ENCODE results near the gene USP25. TPM values are rescaled to one million over a fixed set of nuclear protein-coding genes. Genes with fewer than 3 reads are reported as not detected.
A peak's percentile ranks its signal among the peaks of the same experiment; 100 is the strongest.

Gene USP25
- total RNA-seq, 1 experiment from 2014 or later = 22.1 TPM

DNA sequence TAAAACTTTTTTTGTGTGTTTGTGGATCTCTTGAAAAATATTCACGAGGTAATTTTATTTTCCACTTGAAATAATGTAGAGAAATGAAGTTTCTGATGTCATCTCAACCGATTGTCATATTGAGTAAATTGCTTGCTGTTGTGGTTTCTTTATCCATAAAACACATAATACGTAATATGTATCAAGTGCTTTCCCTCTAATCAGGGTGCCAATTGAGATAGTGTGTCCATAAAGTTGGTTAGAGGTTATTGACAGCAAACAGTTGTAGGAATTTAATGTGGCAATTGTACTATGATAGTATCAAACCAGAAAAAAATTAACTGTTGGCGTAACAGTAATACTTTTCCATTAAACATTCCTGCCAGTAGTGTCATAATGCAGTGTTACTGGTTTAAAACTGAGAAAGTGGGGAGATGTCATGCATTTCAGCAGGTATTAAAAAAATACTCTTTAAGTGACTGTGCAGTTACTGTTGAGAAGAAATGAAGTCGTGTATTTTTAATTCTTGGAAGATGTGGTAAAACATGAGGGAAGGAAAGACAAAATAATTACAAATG, 38.3 kb downstream of the USP25 start:
- H3K4me1 Mint-ChIP-seq (ENCODE audit: low read depth, unreplicated experiment) = peaks cover 19% of the 10 kb centered on the region

DNA sequence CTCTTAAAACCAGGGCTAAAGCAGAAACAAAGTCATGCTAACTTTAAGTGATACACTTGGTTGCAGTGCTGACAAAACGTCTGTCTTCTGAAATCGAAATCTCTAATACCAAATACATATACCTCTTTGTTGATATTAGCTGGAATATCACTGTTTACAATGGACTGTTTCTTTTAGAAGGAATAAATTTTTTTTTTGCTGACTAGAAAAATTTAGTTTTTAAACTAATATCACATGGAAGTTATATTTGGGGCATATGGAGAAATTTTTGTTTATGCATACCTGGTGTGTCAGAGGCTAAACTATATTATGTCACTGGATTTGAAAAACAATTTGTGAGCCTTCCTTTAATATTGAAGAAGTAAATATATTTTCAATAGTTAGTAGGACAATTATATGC, 39.1 kb downstream of the USP25 start:
- BruUV-seq (replicated peaks) = no TSS peak
- peaks cover 4% of the 10 kb centered on the region for H3K36me3 Mint-ChIP-seq (ENCODE audit: insufficient read depth, unreplicated experiment)
- intact Hi-C loops (cut with micrococcal nuclease; ENCODE audit: unreplicated experiment) = no loop called here
- H3K9me3 Mint-ChIP-seq (ENCODE audit: low read depth, unreplicated experiment) = no peaks in the 10 kb centered on the region
- no peak for DNase-seq
- H3K27ac Mint-ChIP-seq (ENCODE audit: unreplicated experiment) = no peak overlapping the region
- H3K4me1 Mint-ChIP-seq (ENCODE audit: low read depth, unreplicated experiment) = peaks cover 19% of the 10 kb centered on the region
- H3K4me3 Mint-ChIP-seq (ENCODE audit: low read depth, unreplicated experiment) = no peak overlapping the region
- TF ChIP-seq, protein P1, sequence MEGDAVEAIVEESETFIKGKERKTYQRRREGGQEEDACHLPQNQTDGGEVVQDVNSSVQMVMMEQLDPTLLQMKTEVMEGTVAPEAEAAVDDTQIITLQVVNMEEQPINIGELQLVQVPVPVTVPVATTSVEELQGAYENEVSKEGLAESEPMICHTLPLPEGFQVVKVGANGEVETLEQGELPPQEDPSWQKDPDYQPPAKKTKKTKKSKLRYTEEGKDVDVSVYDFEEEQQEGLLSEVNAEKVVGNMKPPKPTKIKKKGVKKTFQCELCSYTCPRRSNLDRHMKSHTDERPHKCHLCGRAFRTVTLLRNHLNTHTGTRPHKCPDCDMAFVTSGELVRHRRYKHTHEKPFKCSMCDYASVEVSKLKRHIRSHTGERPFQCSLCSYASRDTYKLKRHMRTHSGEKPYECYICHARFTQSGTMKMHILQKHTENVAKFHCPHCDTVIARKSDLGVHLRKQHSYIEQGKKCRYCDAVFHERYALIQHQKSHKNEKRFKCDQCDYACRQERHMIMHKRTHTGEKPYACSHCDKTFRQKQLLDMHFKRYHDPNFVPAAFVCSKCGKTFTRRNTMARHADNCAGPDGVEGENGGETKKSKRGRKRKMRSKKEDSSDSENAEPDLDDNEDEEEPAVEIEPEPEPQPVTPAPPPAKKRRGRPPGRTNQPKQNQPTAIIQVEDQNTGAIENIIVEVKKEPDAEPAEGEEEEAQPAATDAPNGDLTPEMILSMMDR (IDR thresholded peaks at IDR 0.05; ENCODE audit: unreplicated experiment) = no peak
- no peaks in the 10 kb centered on the region for H3K27me3 Mint-ChIP-seq (ENCODE audit: unreplicated experiment)
- CTCF ChIA-PET = no interaction called here

More for the DNA sequence above, 38.3 kb downstream of the USP25 start:
- TF ChIP-seq, protein P1 (IDR thresholded peaks at IDR 0.05; ENCODE audit: unreplicated experiment) = no peak
- no peaks in the 10 kb centered on the region for H3K9me3 Mint-ChIP-seq (ENCODE audit: low read depth, unreplicated experiment)
- DNase-seq = no peak
- CTCF ChIA-PET = no interaction called here
- intact Hi-C loops (cut with micrococcal nuclease; ENCODE audit: unreplicated experiment) = no loop called here
- no peak overlapping the region for H3K4me3 Mint-ChIP-seq (ENCODE audit: low read depth, unreplicated experiment)
- peaks cover 2% of the 10 kb centered on the region for H3K36me3 Mint-ChIP-seq (ENCODE audit: insufficient read depth, unreplicated experiment)
- no peaks in the 10 kb centered on the region for H3K27me3 Mint-ChIP-seq (ENCODE audit: unreplicated experiment)
- BruUV-seq (replicated peaks) = no TSS peak
- H3K27ac Mint-ChIP-seq (ENCODE audit: unreplicated experiment) = no peak overlapping the region

DNA sequence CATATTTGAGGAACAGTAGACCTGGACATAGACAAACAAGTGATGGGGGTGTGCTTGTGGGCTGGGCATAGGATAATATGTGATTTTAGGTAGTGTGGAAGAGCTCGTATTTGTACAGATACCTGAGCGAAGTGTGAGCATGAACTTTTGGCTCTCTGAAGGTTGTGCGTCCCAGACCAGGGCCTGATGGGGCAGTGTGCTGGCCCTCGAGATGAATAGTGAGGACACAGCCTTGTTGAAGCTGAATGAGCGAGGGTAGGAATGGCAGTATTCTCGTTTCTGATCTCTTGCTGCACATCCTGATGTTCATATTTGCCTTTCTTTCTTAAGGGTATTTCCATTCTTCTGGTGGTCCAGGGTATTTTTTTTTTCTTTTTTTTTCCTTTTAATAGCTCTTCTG, 41.5 kb downstream of the USP25 start:
- TF ChIP-seq, protein P1 (IDR thresholded peaks at IDR 0.05; ENCODE audit: unreplicated experiment) = no peak
- Mint-ChIP-seq H3K9me3 (ENCODE audit: low read depth, unreplicated experiment) (no peaks in the 10 kb centered on the region), H3K27me3 (ENCODE audit: unreplicated experiment) (no peaks in the 10 kb centered on the region), H3K36me3 (ENCODE audit: insufficient read depth, unreplicated experiment) (peaks cover 4% of the 10 kb centered on the region), H3K27ac (ENCODE audit: unreplicated experiment) (peak overlapping the region; percentile 16), H3K4me1 (ENCODE audit: low read depth, unreplicated experiment) (peaks cover 19% of the 10 kb centered on the region), H3K4me3 (ENCODE audit: low read depth, unreplicated experiment) (no peak overlapping the region)
- BruUV-seq (replicated peaks) = no TSS peak
- intact Hi-C loops (cut with micrococcal nuclease; ENCODE audit: unreplicated experiment) = no loop called here
- no peak for DNase-seq
- CTCF ChIA-PET = no interaction called here

DNA sequence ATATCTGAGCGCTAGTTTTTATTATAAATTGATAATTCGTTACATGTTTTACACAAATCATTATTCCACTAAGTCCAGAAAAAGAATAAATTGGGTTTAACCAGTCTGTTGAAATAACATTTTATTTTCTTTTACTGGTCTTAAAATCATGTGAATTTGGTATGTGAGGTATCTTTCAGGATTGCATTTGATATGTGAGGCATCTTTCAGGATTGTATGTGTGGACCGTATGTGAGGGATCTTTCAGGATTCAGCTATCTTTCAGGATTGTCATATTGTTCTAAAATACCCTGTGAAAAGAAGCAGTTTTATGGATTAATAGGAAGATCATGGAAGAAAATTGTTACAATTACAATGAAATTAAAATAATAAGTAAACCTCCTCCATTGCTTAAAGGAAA, 42.9 kb downstream of the USP25 start:
- H3K36me3 Mint-ChIP-seq (ENCODE audit: insufficient read depth, unreplicated experiment) = peaks cover 4% of the 10 kb centered on the region
- H3K4me3 Mint-ChIP-seq (ENCODE audit: low read depth, unreplicated experiment) = no peak overlapping the region
- TF ChIP-seq, protein P1 (IDR thresholded peaks at IDR 0.05; ENCODE audit: unreplicated experiment) = no peak
- DNase-seq = no peak
- no peak overlapping the region for H3K27ac Mint-ChIP-seq (ENCODE audit: unreplicated experiment)
- no TSS peak for BruUV-seq (replicated peaks)
- CTCF ChIA-PET = interaction anchor here (0.9 kb wide), 1 partner anchor 11 kb away, joined by 3 read pairs; no protein-coding TSS in a partner anchor
- H3K4me1 Mint-ChIP-seq (ENCODE audit: low read depth, unreplicated experiment) = peaks cover 12% of the 10 kb centered on the region
- intact Hi-C loops (cut with micrococcal nuclease; ENCODE audit: unreplicated experiment) = no loop called here
- H3K9me3 Mint-ChIP-seq (ENCODE audit: low read depth, unreplicated experiment) = no peaks in the 10 kb centered on the region
- no peaks in the 10 kb centered on the region for H3K27me3 Mint-ChIP-seq (ENCODE audit: unreplicated experiment)
